Measurements from ENCODE around the gene TCERG1L.
"Not testable (repeated sequence)": the region's sequence is repeated elsewhere in the genome, so short reads cannot be mapped to it uniquely, and the experiment has no call there.

The TCERG1L gene

GRCh38 chr10:131141645-131142516, 169.6 kb downstream of the TCERG1L start:
- no peak for DNase-seq

GRCh38 chr10:131141207-131141606, 170.3 kb downstream of the TCERG1L start:
- DNase-seq, result no peak

- DNase-seq, result no peak
These were observed 170.9 kb downstream of the TCERG1L start for GRCh38 chr10:131140606-131141005.

GRCh38 chr10:131137223-131137622, 174.3 kb downstream of the TCERG1L start:
- DNase-seq, result no peak

GRCh38 chr10:131136336-131136735, 175.2 kb downstream of the TCERG1L start:
- not testable (repeated sequence) for DNase-seq

GRCh38 chr10:131135716-131136115, 175.8 kb downstream of the TCERG1L start:
- no peak for DNase-seq

- no peak for DNase-seq
These were observed 176.9 kb downstream of the TCERG1L start for GRCh38 chr10:131134651-131135050.

GRCh38 chr10:131134001-131134576, 177.4 kb downstream of the TCERG1L start:
- DNase-seq, result no peak

- DNase-seq, result no peak
These were observed 178.8 kb downstream of the TCERG1L start for GRCh38 chr10:131132681-131133080.

- DNase-seq, result no peak
These were observed 179.6 kb downstream of the TCERG1L start for GRCh38 chr10:131131726-131132591.

- no peak for DNase-seq
These were observed 181.5 kb downstream of the TCERG1L start for GRCh38 chr10:131130025-131130424.

GRCh38 chr10:131129544-131129943, 182.0 kb downstream of the TCERG1L start:
- no peak for DNase-seq

- DNase-seq, result no peak
These were observed 182.8 kb downstream of the TCERG1L start for GRCh38 chr10:131128731-131129130.

GRCh38 chr10:131127610-131128009, 183.9 kb downstream of the TCERG1L start:
- DNase-seq, result no peak

- DNase-seq, result no peak
These were observed 184.4 kb downstream of the TCERG1L start for GRCh38 chr10:131127138-131127589.

GRCh38 chr10:131126321-131127137, 185.0 kb downstream of the TCERG1L start:
- DNase-seq, result no peak

- no peak for DNase-seq
These were observed 185.9 kb downstream of the TCERG1L start for GRCh38 chr10:131125511-131126225.

GRCh38 chr10:131124945-131125344, 186.6 kb downstream of the TCERG1L start:
- DNase-seq, result no peak

GRCh38 chr10:131123496-131123895, 188.0 kb downstream of the TCERG1L start:
- no peak for DNase-seq

- DNase-seq, result no peak
These were observed 189.9 kb downstream of the TCERG1L start for GRCh38 chr10:131121511-131122035.

- no peak for DNase-seq
These were observed 191.7 kb downstream of the TCERG1L start for GRCh38 chr10:131119626-131120355.

All from NCI-H82 (cell line).